IMR-90 (cell line): ENCODE data around the gene KATNB1. TPM values are rescaled to one million over a fixed set of nuclear protein-coding genes. Genes with fewer than 3 reads are reported as not detected.

ENCODE experiments used
- ATAC-seq: fragments of 200-7000 bp; cut with Tn5 transposase; 2 replicates; pipeline ENCODE4 v1.9.1; 2020; ENCODE audit warnings: low read depth, mild to moderate bottlenecking, moderate library complexity
- BruUV-seq: library from RNA; stranded (reverse); fragments of 400-500 nt; replicated peaks from 2 replicates; lab custom pipeline; 2021; lab: Mats Ljungman, UMichigan
- CTCF ChIA-PET: fragments of 300-600 bp; formaldehyde crosslinking; extraction: SDS; loops from one replicate; lab custom pipeline; 2021; ENCODE audit warnings: antibody characterized with exemption; lab: Yijun Ruan, JAX
- POLR2A ChIA-PET: fragments of 300-600 bp; sonication (Branson Sonifier 250); formaldehyde crosslinking; loops from one replicate; lab custom pipeline; 2022; ENCODE audit warnings: antibody characterized with exemption; ENCODE audit not compliant: unreplicated experiment; lab: Charles Lee
- DNase-seq: peaks from one replicate; pipeline ENCODE4 v3.0.0; 2013
- H2AFZ ChIP-seq: replicated peaks from 2 replicates; pipeline ENCODE3; 2013; ENCODE audit warnings: low read length, mild to moderate bottlenecking; ENCODE audit not compliant: poor library complexity
- H2AK5ac ChIP-seq: 2 replicates; pipeline ENCODE4 v1.6.1; 2013; ENCODE audit warnings: low read depth, low read length, inconsistent platforms
- H2AK9ac ChIP-seq: replicated peaks from 2 replicates; pipeline ENCODE3; 2013; ENCODE audit warnings: mild to moderate bottlenecking, low read depth, low read length, moderate library complexity; ENCODE audit not compliant: poor library complexity
- H2BK120ac ChIP-seq: 2 replicates; pipeline ENCODE4 v1.6.1; 2013; ENCODE audit warnings: low read depth, low read length, inconsistent platforms
- H2BK15ac ChIP-seq: 3 replicates; pipeline ENCODE4 v1.6.1; 2013; ENCODE audit warnings: low read depth, low read length, inconsistent platforms
- H2BK20ac ChIP-seq: 2 replicates; pipeline ENCODE4 v1.6.1; 2013; ENCODE audit warnings: low read depth, mild to moderate bottlenecking, inconsistent platforms, low read length, moderate library complexity
- H2BK5ac ChIP-seq: 2 replicates; pipeline ENCODE4 v1.6.1; 2013; ENCODE audit warnings: mild to moderate bottlenecking, low read depth, low read length, inconsistent platforms; ENCODE audit not compliant: poor library complexity, severe bottlenecking
- H3K14ac ChIP-seq: replicated peaks from 2 replicates; pipeline ENCODE4 v1.6.1; 2013; ENCODE audit warnings: low read depth, low read length, inconsistent platforms
- H3K18ac ChIP-seq: 2 replicates; pipeline ENCODE4 v1.6.1; 2013; ENCODE audit warnings: low read depth, low read length, control low read depth
- H3K23ac ChIP-seq: 2 replicates; pipeline ENCODE4 v1.6.1; 2013; ENCODE audit warnings: low read depth, low read length, inconsistent platforms
- H3K27ac ChIP-seq: 2 replicates; pipeline ENCODE4 v1.5.1; 2013; ENCODE audit warnings: mild to moderate bottlenecking, control low read depth, low read length; ENCODE audit not compliant: insufficient read depth
- H3K27me3 ChIP-seq: 2 replicates; pipeline ENCODE4 v1.6.1; 2013; ENCODE audit warnings: low read length; ENCODE audit not compliant: control insufficient read depth, insufficient read depth
- H3K36me3 ChIP-seq: 2 replicates; pipeline ENCODE4 v1.6.1; 2013; ENCODE audit warnings: low read length, mixed read lengths; ENCODE audit not compliant: control insufficient read depth, insufficient read depth
- H3K4ac ChIP-seq: 2 replicates; pipeline ENCODE4 v1.6.1; 2013; ENCODE audit warnings: low read depth, low read length, inconsistent platforms
- H3K4me1 ChIP-seq: 2 replicates; pipeline ENCODE4 v1.6.1; 2013; ENCODE audit warnings: low read length, mixed read lengths; ENCODE audit not compliant: control insufficient read depth, insufficient read depth
- H3K4me2 ChIP-seq: 2 replicates; pipeline ENCODE4 v1.6.1; 2013; ENCODE audit warnings: low read depth, mild to moderate bottlenecking, control low read depth, low read length, moderate library complexity
- H3K4me3 ChIP-seq: 2 replicates; pipeline ENCODE4 v1.5.1; 2013; ENCODE audit warnings: low read depth, mild to moderate bottlenecking, control low read depth, low read length, moderate library complexity; ENCODE audit not compliant: insufficient read depth
- H3K56ac ChIP-seq: 2 replicates; pipeline ENCODE4 v1.6.1; 2013; ENCODE audit warnings: low read length, inconsistent platforms; ENCODE audit not compliant: insufficient read depth; ENCODE audit errors: extremely low read depth
- H3K79me1 ChIP-seq, 2 experiments: 2 replicates each; pipeline ENCODE4 v1.6.1; 2013; ENCODE audit warnings: low read length in 2 of 2, inconsistent platforms in 1 of 2, low read depth in 1 of 2
- H3K9ac ChIP-seq: 2 replicates; pipeline ENCODE4 v1.6.1; 2013; ENCODE audit warnings: low read depth, low read length, control low read depth
- H3K9me1 ChIP-seq: 2 replicates; pipeline ENCODE4 v1.6.1; 2013; ENCODE audit warnings: low read length, inconsistent platforms; ENCODE audit not compliant: insufficient read depth
- H3K9me3 ChIP-seq: 2 replicates; pipeline ENCODE4 v1.6.1; 2013; ENCODE audit warnings: low read length; ENCODE audit not compliant: control insufficient read depth, insufficient read depth
- H4K20me1 ChIP-seq: 2 replicates; pipeline ENCODE4 v1.6.1; 2013; ENCODE audit warnings: low read length, inconsistent platforms; ENCODE audit not compliant: insufficient read depth
- H4K5ac ChIP-seq: 2 replicates; pipeline ENCODE4 v1.6.1; 2013; ENCODE audit warnings: mild to moderate bottlenecking, low read depth, low read length, control low read depth
- H4K8ac ChIP-seq, 2 experiments: 2 replicates each; pipeline ENCODE4 v1.6.1; 2013; ENCODE audit warnings: low read depth in 2 of 2, low read length in 2 of 2, control low read depth in 1 of 2, inconsistent platforms in 1 of 2
- H4K91ac ChIP-seq: 2 replicates; pipeline ENCODE4 v1.6.1; 2013; ENCODE audit warnings: low read depth, low read length, inconsistent platforms; ENCODE audit not compliant: insufficient read depth
- CEBPB ChIP-seq: IDR thresholded peaks from 2 replicates; pipeline ENCODE4 v1.6.1; 2012; ENCODE audit warnings: low read depth, low read length, improper control_type of control experiment
- CTCF ChIP-seq: conservative IDR thresholded peaks from 2 replicates; pipeline ENCODE4 v1.5.1; 2012; ENCODE audit warnings: mild to moderate bottlenecking, low read depth, low read length, improper control_type of control experiment
- RAD21 ChIP-seq: IDR thresholded peaks from 2 replicates; pipeline ENCODE4 v1.6.1; 2012; ENCODE audit warnings: low read length, improper control_type of control experiment
- RCOR1 ChIP-seq: IDR thresholded peaks from 2 replicates; pipeline ENCODE4 v1.6.1; 2012; ENCODE audit warnings: mild to moderate bottlenecking, low read length, improper control_type of control experiment; ENCODE audit not compliant: insufficient replicate concordance
- SMC3 ChIP-seq: fragments of 150-350 bp; IDR thresholded peaks from 2 replicates; pipeline ENCODE4 v1.6.1; 2016; ENCODE audit warnings: low read depth, mild to moderate bottlenecking, antibody characterized with exemption, low read length, moderate library complexity
- WGBS, 2 experiments: methylation state at CpG; one replicate each; pipeline versions ENCODE4 v1.1.5 to v1.1.7; 2013; ENCODE audit warnings: missing lambda C conversion rate in 2 of 2; ENCODE audit not compliant: insufficient read length in 1 of 2; ENCODE audit errors: extremely low coverage in 2 of 2; 5-methylcytosine and 5-hydroxymethylcytosine counted together
- dilution Hi-C: fragments of 300-500 bp; cut with HindIII; formaldehyde crosslinking; loops from one replicate; pipeline ENCODE4 v1.14.3; 2018; ENCODE audit warnings: low sequenced_read_pairs; ENCODE audit not compliant: unreplicated experiment
- in situ Hi-C: fragments of 300-500 bp; cut with MboI; formaldehyde crosslinking; loops from 3 replicates; pipeline ENCODE4 v1.14.3; 2019; ENCODE audit warnings: low sequenced_read_pairs, inconsistent platforms, mixed read lengths
- intact Hi-C: fragments of 100-400 bp; cut with micrococcal nuclease; formaldehyde crosslinking; loops from 2 replicates; pipeline ENCODE4 v1.10.0; 2022
- polyA plus RNA-seq, 3 experiments: library from polyadenylated mRNA; depleted of rRNA; stranded (reverse); fragments of >200 nt; gene quantifications; 2 replicates each; pipeline ENCODE4 v1.2.3, GENCODE V29; 2012; ENCODE audit warnings: low replicate concordance in 1 of 3
- total RNA-seq: library from RNA; depleted of rRNA; stranded (reverse); fragments of >200 nt; gene quantifications from 2 replicates; pipeline ENCODE4 v1.2.3, GENCODE V29; 2012

KATNB1 gene
- total and polyA plus RNA-seq, 2 of the 4 experiments (the other 2 are of a cell fraction) = 10.9 to 23.5 TPM

GRCh38 chr16:57704905-57705852 is 30.4 kb upstream of the KATNB1 start:
- peak overlapping the region; percentile 26 for H2BK5ac ChIP-seq
- in situ Hi-C loops = no loop called here
- H2BK120ac ChIP-seq = no peak overlapping the region
- no peak overlapping the region for H3K4me3 ChIP-seq
- H2AFZ ChIP-seq = peak overlapping the region; percentile 43
- intact Hi-C loops = no loop called here
- no peaks in the 10 kb centered on the region for H3K9me3 ChIP-seq
- no peaks in the 10 kb centered on the region for H4K20me1 ChIP-seq
- H2AK9ac ChIP-seq = no peak overlapping the region
- no peak overlapping the region for H3K18ac ChIP-seq
- H3K36me3 ChIP-seq = no peaks in the 10 kb centered on the region
- H2AK5ac ChIP-seq = no peak overlapping the region
- H4K91ac ChIP-seq = no peak overlapping the region
- H3K4me1 ChIP-seq = no peaks in the 10 kb centered on the region
- ATAC-seq = no peak
- WGBS, 2 experiments = 83 to 100% methylated on average over 1 of the region's 4 CpGs
- no peak overlapping the region for H3K23ac ChIP-seq
- no peak overlapping the region for H3K27ac ChIP-seq
- POLR2A ChIA-PET = no interaction called here
- H3K79me1 ChIP-seq = no peaks in the 10 kb centered on the region
- BruUV-seq = no TSS peak
- H3K9me1 ChIP-seq = no peaks in the 10 kb centered on the region
- DNase-seq = no peak
- H3K4me2 ChIP-seq = no peak overlapping the region
- no peak overlapping the region for H4K5ac ChIP-seq
- H2BK15ac ChIP-seq = no peak overlapping the region
- H3K56ac ChIP-seq = no peak overlapping the region
- H3K14ac ChIP-seq = no peak overlapping the region
- CTCF ChIA-PET = no interaction called here
- dilution Hi-C loops = no loop called here
- no peak overlapping the region for H3K4ac ChIP-seq
- TF ChIP-seq RAD21 (no peak), SMC3 (no peak), CEBPB (no peak), CTCF (no peak), RCOR1 (no peak)
- peaks cover 43% of the 10 kb centered on the region for H3K27me3 ChIP-seq
- no peak overlapping the region for H4K8ac ChIP-seq
- no peak overlapping the region for H2BK20ac ChIP-seq
- H3K9ac ChIP-seq = no peak overlapping the region
